DMS153 treated with DMSO at 0.1 percent for 48 hours (cell line): ENCODE data around the gene RXFP1.

Experiments used
- DNase-seq: peaks from one replicate; lab custom pipeline; 2025; ENCODE audit not compliant: unreplicated experiment; lab: John Stamatoyannopoulos, UW

RXFP1 gene

DNA sequence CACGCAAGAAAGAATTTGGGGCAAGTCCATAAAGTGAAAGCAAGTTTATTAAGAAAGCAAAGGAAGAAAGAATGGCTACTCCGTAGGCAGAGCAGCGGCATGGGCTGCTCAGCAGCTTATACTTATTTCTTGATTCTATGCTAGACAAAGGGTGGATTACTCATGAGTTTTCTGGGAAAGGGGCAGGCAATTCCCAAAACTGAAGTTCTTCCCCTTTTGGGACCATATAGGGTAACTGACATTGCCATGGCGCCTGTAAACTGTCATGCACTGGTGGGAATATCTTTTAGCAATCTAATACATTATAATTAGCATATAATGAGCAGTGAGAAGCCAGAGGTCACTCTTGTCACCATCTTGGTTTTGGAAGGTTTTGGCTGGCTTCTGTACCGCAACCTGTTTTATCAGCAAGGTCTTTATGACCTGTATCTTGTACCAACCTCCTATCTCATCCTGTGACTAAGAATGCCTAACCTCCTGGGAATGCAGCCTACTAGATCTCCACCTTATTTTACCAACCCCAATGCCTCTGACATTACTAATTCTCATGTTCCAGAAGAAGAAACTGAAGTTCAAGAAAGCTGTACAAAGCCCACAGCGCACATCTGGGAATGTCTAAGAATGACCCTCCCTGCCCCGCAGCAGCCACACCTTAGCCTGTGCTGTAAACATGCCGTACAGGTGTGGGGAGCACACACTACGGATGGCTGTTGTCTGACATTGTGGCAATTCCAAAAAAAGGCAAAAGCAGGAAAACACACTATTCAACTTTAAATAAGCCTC lies 18.6 kb downstream of the RXFP1 start:
- DNase-seq = no peak

DNA sequence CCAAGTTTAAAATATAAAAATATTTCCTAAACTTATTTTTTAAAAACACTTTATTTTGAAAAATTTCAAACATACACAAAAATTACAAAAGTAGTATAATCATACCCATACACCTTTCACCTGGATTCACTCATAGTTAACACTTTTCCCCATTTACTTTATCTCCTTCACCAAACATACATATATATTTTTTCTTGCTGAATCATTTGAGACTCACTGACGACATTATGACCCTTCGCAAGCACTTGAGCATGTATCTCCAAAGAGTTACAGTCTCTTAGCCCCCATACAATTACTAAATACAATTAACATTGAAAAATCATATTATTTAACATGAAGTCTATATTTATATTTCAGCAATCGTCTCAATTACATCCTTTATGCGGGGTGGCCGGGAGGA lies 19.8 kb downstream of the RXFP1 start:
- DNase-seq = no peak

GRCh38 chr4:158543191-158543590 lies 21.5 kb downstream of the RXFP1 start:
- no peak for DNase-seq

GRCh38 chr4:158544141-158544540 lies 22.5 kb downstream of the RXFP1 start:
- DNase-seq = no peak

DNA sequence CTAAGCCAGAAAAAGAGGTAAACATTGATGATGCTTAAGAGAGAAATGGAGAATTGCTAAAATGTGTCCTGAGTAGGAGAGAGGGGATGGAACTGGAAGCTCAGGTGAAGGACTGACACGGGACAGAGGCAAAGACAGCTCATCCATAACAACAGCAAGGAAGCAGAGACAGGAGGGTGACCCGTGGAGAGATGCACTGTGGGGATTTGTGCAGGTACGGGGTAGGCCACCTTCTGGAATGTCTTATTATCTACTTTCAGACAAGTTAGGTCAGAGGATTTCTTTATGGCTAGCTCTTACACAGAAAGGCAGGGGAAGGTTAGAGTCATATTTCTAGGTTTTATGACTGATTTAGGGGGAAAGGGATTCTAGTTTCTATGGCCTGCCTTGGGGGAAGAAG lies 31.7 kb downstream of the RXFP1 start:
- DNase-seq = no peak

DNA sequence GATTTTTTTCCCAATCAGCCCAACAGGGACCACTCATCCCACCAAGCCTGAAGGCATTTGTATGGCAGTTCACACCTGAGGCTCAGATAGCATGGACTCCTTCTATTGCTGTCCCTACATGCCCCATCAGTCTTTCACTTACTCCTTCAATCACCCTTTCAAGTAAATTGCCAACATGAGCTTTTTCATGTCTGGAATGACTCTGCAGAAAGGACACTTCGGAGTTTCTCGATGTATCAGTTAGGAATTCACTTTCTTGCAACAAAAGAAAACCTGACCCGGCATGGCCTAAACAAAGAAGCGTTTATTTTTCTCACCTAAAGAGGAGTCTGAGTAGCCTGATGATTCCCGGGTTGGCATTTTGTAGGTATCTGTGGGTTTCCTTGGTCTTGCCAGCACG lies 38.6 kb downstream of the RXFP1 start:
- DNase-seq = no peak

DNA sequence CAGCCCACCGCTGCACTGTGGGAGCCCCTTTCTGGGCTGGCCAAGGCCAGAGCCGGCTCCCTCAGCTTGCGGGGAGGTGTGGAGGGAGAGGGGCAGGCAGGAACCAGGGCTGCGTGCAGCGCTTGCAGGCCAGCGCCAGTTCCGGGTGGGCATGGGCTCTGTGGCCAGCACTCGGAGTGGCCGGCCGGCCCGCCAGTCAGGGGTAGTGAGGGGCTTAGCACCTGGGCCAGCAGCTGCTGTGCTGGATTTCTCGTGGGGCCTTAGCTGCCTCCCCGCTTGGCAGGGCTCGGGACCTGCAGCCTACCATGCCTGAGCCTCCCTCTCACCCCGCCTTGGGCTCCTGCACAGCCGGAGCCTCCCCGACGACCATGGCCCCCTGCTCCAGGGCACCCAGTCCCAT lies 45.2 kb downstream of the RXFP1 start:
- DNase-seq = no peak

GRCh38 chr4:158571736-158572135 lies 50.1 kb downstream of the RXFP1 start:
- DNase-seq = no peak

GRCh38 chr4:158572608-158573007 lies 50.9 kb downstream of the RXFP1 start:
- DNase-seq = no peak

DNA sequence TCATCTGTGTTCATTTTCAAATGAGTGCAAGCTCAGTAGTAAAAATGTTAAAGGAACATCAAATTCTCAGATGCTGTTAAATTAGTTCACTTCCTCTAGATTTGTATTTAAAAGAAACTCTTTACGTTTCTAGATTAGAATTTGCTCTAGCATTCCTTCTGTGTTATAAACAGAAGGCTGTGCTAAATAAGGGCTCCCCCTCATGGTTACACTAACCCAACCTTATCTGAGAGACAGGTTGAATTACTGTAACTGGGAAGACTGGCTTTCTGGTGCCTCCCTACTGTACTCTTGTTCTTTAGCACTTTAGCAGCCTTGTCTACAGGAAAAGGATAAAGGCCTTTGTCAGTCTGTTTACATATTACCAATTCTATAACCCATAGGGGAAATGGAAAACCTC lies 56.8 kb downstream of the RXFP1 start:
- peak; percentile 4 for DNase-seq

DNA sequence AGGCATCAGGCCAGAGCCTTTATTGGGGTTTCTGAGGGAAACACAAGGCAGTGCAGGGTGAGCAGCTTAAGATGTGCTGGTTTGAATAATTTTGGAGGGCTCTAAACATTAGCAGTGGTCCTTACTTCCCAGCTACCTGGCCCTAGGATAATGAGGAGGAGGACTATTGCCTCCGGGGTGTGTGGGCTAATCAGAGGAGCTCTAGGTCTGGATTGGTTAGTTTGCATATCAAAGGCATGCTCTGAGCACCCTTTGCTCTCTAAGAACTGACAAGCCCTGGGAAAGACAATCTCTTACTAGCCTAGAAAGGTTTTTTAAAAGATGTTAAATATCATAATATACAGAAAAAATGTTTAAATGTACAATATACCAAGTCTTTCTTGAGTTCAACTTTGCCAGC lies 58.4 kb downstream of the RXFP1 start:
- DNase-seq = no peak

DNA sequence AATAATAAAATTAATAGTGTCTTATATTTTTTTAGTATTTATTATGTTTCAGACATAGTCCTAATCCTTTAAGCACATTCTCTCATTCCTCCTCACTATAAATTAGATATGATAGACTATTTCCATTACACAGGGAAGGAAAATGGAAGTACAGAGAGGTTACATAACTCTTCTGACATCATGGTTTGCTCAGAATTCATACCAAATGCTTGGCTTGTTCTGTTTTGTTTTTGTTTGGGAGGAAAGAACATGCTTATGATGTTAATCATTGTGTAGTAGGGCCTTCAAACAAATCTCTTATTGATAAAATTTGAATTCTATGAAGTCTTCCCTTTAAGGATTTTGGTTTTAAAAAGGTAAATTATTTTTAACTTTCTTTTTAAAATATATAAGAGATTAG lies 59.5 kb downstream of the RXFP1 start:
- no peak for DNase-seq

GRCh38 chr4:158586881-158587280 lies 65.2 kb downstream of the RXFP1 start:
- DNase-seq = no peak

DNA sequence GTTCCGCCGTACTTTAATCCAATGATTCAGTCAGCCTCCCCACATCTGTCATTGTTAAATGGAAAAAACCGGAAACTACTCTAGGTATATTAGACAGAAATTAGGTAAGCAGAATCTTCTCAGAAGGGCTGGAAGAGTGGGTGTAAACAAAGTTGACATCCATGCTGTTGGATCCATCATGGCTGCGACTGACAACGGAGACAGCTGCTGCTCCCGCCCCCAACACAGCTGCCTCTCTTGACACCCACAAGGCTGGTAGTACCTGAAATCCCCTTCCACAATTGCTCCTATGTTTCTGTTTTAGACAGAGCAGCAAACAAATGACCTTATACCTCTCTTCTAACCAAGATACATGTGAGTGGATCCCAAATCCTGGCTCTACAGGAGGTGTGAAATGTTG lies 66.6 kb downstream of the RXFP1 start:
- no peak for DNase-seq

DNA sequence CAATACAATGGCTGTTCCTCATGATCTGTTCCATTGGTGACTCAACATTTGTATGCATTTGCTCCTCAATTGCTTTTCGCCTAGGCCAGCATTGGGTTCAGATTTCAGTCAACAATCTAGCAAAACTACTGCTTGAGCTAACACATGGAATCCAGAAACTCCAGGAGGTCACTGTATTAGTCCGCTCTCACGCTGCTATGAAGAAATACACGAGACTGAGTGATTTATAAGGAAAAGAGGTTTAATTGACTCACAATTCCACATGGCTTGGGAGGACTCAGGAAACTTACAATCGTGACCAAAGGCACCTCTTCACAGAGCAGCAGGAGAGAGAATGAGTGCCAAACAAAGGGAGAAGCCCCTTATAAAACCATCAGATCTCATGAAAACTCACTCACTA lies 67.1 kb downstream of the RXFP1 start:
- no peak for DNase-seq

GRCh38 chr4:158590306-158590705 lies 68.6 kb downstream of the RXFP1 start:
- no peak for DNase-seq

DNA sequence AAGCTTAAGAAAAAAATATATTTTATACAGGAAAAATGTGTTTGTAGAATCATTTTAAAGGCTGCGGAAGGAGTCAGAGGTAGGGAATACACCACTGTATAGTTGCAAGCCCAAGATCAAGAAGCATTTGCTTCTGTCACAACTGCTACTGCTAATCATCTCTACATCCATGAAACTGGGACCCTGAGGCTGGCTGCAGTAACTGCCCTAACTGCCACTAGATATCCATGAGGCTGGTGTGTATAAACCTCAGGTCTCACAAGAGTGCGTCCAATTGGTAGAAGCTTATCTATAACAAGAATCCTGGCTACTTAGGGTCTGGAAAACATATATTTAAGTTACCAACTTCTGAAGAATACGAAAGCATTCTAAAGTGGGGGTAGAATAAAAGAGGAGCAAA lies 69.1 kb downstream of the RXFP1 start:
- no peak for DNase-seq

GRCh38 chr4:158597879-158598596 lies 76.4 kb downstream of the RXFP1 start:
- no peak for DNase-seq

DNA sequence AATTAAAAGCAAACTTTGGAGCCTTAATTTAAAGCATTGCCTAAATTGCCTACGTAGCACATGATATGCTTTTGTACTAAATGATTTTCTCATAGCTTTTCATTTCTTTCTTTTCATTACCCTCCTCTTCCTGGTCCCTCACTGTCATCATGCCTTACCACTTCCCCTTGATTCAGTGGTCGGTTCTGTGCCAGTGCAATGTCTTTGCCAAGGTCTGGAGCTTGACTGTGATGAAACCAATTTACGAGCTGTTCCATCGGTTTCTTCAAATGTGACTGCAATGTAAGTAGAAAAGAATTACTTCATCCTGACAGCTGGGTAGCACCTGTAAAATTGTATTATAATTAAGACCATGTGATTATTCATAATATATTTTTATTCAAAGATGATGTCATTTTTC lies 77.5 kb downstream of the RXFP1 start:
- DNase-seq = no peak

GRCh38 chr4:158599765-158600498 lies 78.2 kb downstream of the RXFP1 start:
- DNase-seq = no peak

- no peak for DNase-seq
Observed at GRCh38 chr4:158604369-158604768, 82.7 kb downstream of the RXFP1 start.

GRCh38 chr4:158605393-158605792 lies 83.7 kb downstream of the RXFP1 start:
- no peak for DNase-seq
